ENCODE data around the gene EIF5AL1.
"Not testable (repeated sequence)": the region's sequence is repeated elsewhere in the genome, so short reads cannot be mapped to it uniquely, and the experiment has no call there.

The EIF5AL1 gene

GRCh38 chr10:79555354-79556309, 43.3 kb downstream of the EIF5AL1 start:
- TF ChIP-seq CTCF (IDR thresholded peaks at IDR 0.05; ENCODE audit: insufficient read depth, low read length, missing control alignments): no peak
- ChIA-PET POLR2A (no interaction called here), CTCF (no interaction called here)
- H3K4me3 ChIP-seq (ENCODE audit: low read depth, low read length): no peak overlapping the region
- DNase-seq (ENCODE audit: low read depth, low spot score): no peak

- CTCF ChIA-PET; DNase-seq (ENCODE audit: low read depth, low spot score); H3K4me3 ChIP-seq (ENCODE audit: low read depth, low read length); POLR2A ChIA-PET: not testable (repeated sequence)
These were observed 44.6 kb downstream of the EIF5AL1 start for GRCh38 chr10:79556961-79557360.

- DNase-seq (ENCODE audit: low read depth, low spot score): no peak
- no peak overlapping the region for H3K4me3 ChIP-seq (ENCODE audit: low read depth, low read length)
- no peak for TF ChIP-seq CTCF (IDR thresholded peaks at IDR 0.05; ENCODE audit: insufficient read depth, low read length, missing control alignments)
- ChIA-PET POLR2A (no interaction called here), CTCF (interaction anchor here (1.0 to 1.8 kb wide), 2 partner anchors 368 to 487 kb away, joined by 3 to 7 read pairs; no protein-coding TSS in a partner anchor)
These were observed 47.4 kb downstream of the EIF5AL1 start for GRCh38 chr10:79559726-79560125.

- TF ChIP-seq CTCF (IDR thresholded peaks at IDR 0.05; ENCODE audit: insufficient read depth, low read length, missing control alignments): no peak
- no peak for DNase-seq (ENCODE audit: low read depth, low spot score)
- no peak within 1 kb of the TSS for H3K4me3 ChIP-seq (ENCODE audit: low read depth, low read length)
- ChIA-PET CTCF (interaction anchor here (0.8 to 1.8 kb wide), 6 partner anchors 11 to 487 kb away, joined by 3 to 7 read pairs (median 4); no protein-coding TSS in a partner anchor), POLR2A (no interaction called here)
These were observed 47.9 kb downstream of the EIF5AL1 start, which contains the start of gene SFTPA2 for GRCh38 chr10:79560160-79560709. SFTPA2 (minus strand) TSS chr10:79560407; CDS start chr10:79559483, 924 bp downstream.

GRCh38 chr10:79561257-79561656, 48.9 kb downstream of the EIF5AL1 start:
- no peak for DNase-seq (ENCODE audit: low read depth, low spot score)
- no peak for TF ChIP-seq CTCF (IDR thresholded peaks at IDR 0.05; ENCODE audit: insufficient read depth, low read length, missing control alignments)
- CTCF ChIA-PET: interaction anchor here (0.8 to 1.8 kb wide), 4 partner anchors 10 to 486 kb away, joined by 3 to 7 read pairs (median 5); no protein-coding TSS in a partner anchor
- H3K4me3 ChIP-seq (ENCODE audit: low read depth, low read length): no peak overlapping the region
- POLR2A ChIA-PET: no interaction called here

GRCh38 chr10:79562135-79562756, 49.9 kb downstream of the EIF5AL1 start:
- DNase-seq (ENCODE audit: low read depth, low spot score): peak; percentile 14
- peak; percentile 94 for TF ChIP-seq CTCF (IDR thresholded peaks at IDR 0.05; ENCODE audit: insufficient read depth, low read length, missing control alignments)
- POLR2A ChIA-PET: no interaction called here
- H3K4me3 ChIP-seq (ENCODE audit: low read depth, low read length): no peak overlapping the region
- CTCF ChIA-PET: interaction anchor here (0.6 to 1.4 kb wide), 18 partner anchors 8 to 497 kb away, joined by 3 to 9 read pairs (median 4); no protein-coding TSS in a partner anchor

Data from AG04449 (cell line).